Heart left ventricle (tissue), 16 donors: ENCODE data around the gene TMEM52B. TPM values are rescaled to one million over a fixed set of nuclear protein-coding genes. Genes with fewer than 3 reads are reported as not detected.
A peak's percentile ranks its signal among the peaks of the same experiment; 100 is the strongest.

Source experiments
- ATAC-seq, 4 donors: fragments of 200-7000 bp; cut with Tn5 transposase; one replicate each; pipeline ENCODE4 v1.9.1; 2020 to 2022; ENCODE audit warnings: moderate library complexity in 4 of 4, mild to moderate bottlenecking in 3 of 4, moderate number of reproducible peaks in 1 of 4
- DNase-seq, 5 donors: peaks; one replicate each; pipeline ENCODE4 v3.0.0-alpha.2; 2020
- H3K27ac ChIP-seq, 12 donors: fragments of 200-600 bp; sonication (generic) in 4 of 12; one replicate each; pipeline versions ENCODE4 v1.5.0 to v1.8.0; 2016 to 2022; ENCODE audit warnings: mild to moderate bottlenecking in 2 of 12
- H3K27me3 ChIP-seq, 9 donors: fragments of 200-600 bp; sonication (generic) in 2 of 9; one replicate each; pipeline versions ENCODE4 v1.5.1 to v1.8.0; 2016 to 2022; ENCODE audit warnings: mild to moderate bottlenecking in 3 of 9
- H3K36me3 ChIP-seq, 9 donors: fragments of 200-600 bp; sonication (generic) in 2 of 9; one replicate each; pipeline versions ENCODE4 v1.5.0 to v1.8.0; 2018 to 2022; ENCODE audit warnings: mild to moderate bottlenecking in 2 of 9
- H3K4me1 ChIP-seq, 12 donors: fragments of 200-600 bp; sonication (generic) in 4 of 12; one replicate each; pipeline versions ENCODE4 v1.5.0 to v1.8.0; 2016 to 2022; ENCODE audit warnings: mild to moderate bottlenecking in 3 of 12
- H3K4me3 ChIP-seq, 12 donors: fragments of 200-600 bp; sonication (generic) in 4 of 12; one replicate each; pipeline versions ENCODE4 v1.5.0 to v1.8.0; 2017 to 2022; ENCODE audit warnings: mild to moderate bottlenecking in 9 of 12, moderate library complexity in 4 of 12
- H3K9me3 ChIP-seq, 12 donors: fragments of 200-600 bp; sonication (generic) in 4 of 12; one replicate each; pipeline versions ENCODE4 v1.5.0 to v1.8.0; 2016 to 2022; ENCODE audit warnings: mild to moderate bottlenecking in 1 of 12
- CTCF ChIP-seq, 12 donors: fragments of 200-600 bp; sonication (generic) in 4 of 12; IDR thresholded peaks; one replicate each; pipeline versions ENCODE4 v1.5.0 to v1.8.0; 2018 to 2022; ENCODE audit warnings: antibody characterized with exemption in 12 of 12, mild to moderate bottlenecking in 5 of 12
- POLR2A ChIP-seq, 2 donors: fragments of 450-650 bp; IDR thresholded peaks; one replicate each; pipeline ENCODE4 v1.6.1; 2017; ENCODE audit warnings: antibody characterized with exemption in 2 of 2, mild to moderate bottlenecking in 2 of 2, moderate library complexity in 2 of 2
- WGBS, 4 donors: extraction: QIAGEN DNeasy Blood & Tissue Kit in 2 of 4; methylation state at CpG; one replicate each; pipeline versions ENCODE4 v1.1.5 to v1.1.7; 2013 to 2018; 5-methylcytosine and 5-hydroxymethylcytosine counted together
- intact Hi-C, 10 donors: fragments of 100-400 bp; cut with DNase I; formaldehyde crosslinking; loops; one replicate each; pipeline versions ENCODE4 v1.11.1 to v1.14.2; 2022
- polyA plus RNA-seq, 2 donors: library from polyadenylated mRNA; stranded (reverse); fragments of 200-250 nt; gene quantifications; one replicate each; pipeline ENCODE4 v1.2.3, GENCODE V29; 2013
- total RNA-seq, 9 donors: library from RNA; depleted of rRNA in 2 of 9; stranded (reverse); fragments of >200 nt in 2 of 9; fragmentation: NEBNext Ultra II Directional in 3 of 9; extraction: Animal tissue kit (Norgen Biotek cat#: 25700) in 3 of 9; gene quantifications; one replicate each; pipeline versions ENCODE4 v1.1.0 to v1.2.4, GENCODE V29; 2016 to 2023
- donor health status: ischemic (EF 13 %, LVEDD 7.1; RV severe dilation, severe dysfunction).
- donor health status: healthy with polysubstance abuse.
- donor health status: DM: no; HTN: yes; CAD: no.
- donor health status: DM: no; HTN: no; CAD: no.
- donor health status: ischemic (EF 25% LVEDD 6.9; RV normal size, moderate dysfunction).
- donor health status: ischemic (EF 25% LVEDD 5.7; RV mildly dilated, moderate dysfunction).
- donor health status: healthy.
- donor health status: DM: yes; HTN: yes; CAD: no.
- donor health status: ischemic (EF 35%, LVEDD 5.7; RV mildly dilated, moderate dysfunction).
- donor health status: nonischemic (EF 11% LVEDD 7.7; RV severe dilation, severe dysfunction).
- donor health status: DM: yes; HTN: yes; CAD: no.
- donor health status: PGD.
- donor health status: ischemic (EF 29% LVEDD 5.4; RV normal size, mild dysfunction).
- donor health status: nonischemic (EF 23%, LVEDD 6.1; RV moderate dilation, normal function).

Gene TMEM52B
- total and polyA plus RNA-seq, 11 donors, result 0.03 to 0.53 TPM; not detected in 9

- WGBS, 4 donors, result 29 to 31% (median 30%) methylated on average over 40 of the region's 40 CpGs
- Histone ChIP-seq H3K9me3 (no peaks in the 10 kb centered on the region), H3K27ac (peak overlapping the region; percentile 95 to 100 (median 98)), H3K27me3 (no peaks in the 10 kb centered on the region), H3K4me3 (peak overlapping the region; percentile 65 to 89 (median 80)), H3K36me3 (peaks cover 0 to 12% (median 2%) of the 10 kb centered on the region in 9 donors), H3K4me1 (peaks cover 0 to 33% (median 16%) of the 10 kb centered on the region in 12 donors)
- intact Hi-C loops, result loop anchor here in 7 of 10 donors (2.0 to 10.0 kb wide), 6 partner anchors 150 to 513 kb away; partner anchors contain the start of genes YBX3 (in 5 of the 7) and MAGOHB (in 1 of the 7)
- no peak for TF ChIP-seq CTCF (IDR thresholded peaks at IDR 0.05)
- TF ChIP-seq POLR2A (IDR thresholded peaks at IDR 0.05), result peak in 1 of 2 donors; percentile 32
- ATAC-seq (peak; percentile 92 to 96 (median 93)), DNase-seq (peak; percentile 97 to 99 (median 98))
Observed at GRCh38 chr12:10211940-10212738, 33.3 kb downstream of the TMEM52B start.

- intact Hi-C loops, result loop anchor here in 7 of 10 donors (2.0 to 10.0 kb wide), 6 partner anchors 150 to 512 kb away; partner anchors contain the start of genes YBX3 (in 5 of the 7) and MAGOHB (in 1 of the 7)
- Histone ChIP-seq H3K27me3 (no peaks in the 10 kb centered on the region), H3K4me1 (peaks cover 4 to 39% (median 22%) of the 10 kb centered on the region in 12 donors), H3K9me3 (no peaks in the 10 kb centered on the region), H3K36me3 (peaks cover 0 to 18% (median 7%) of the 10 kb centered on the region in 9 donors), H3K4me3 (peak within 1 kb of the TSS; percentile 65 to 89 (median 80)), H3K27ac (peak within 1 kb of the TSS; percentile 95 to 100 (median 98))
- TF ChIP-seq CTCF (IDR thresholded peaks at IDR 0.05) (peak in 2 of 12 donors; percentile 7 to 12), POLR2A (IDR thresholded peaks at IDR 0.05) (peak; percentile 39 to 72)
- 0 to 1% (median 1%) methylated on average over 19 to 35 of the region's 35 CpGs for WGBS, 4 donors
- DNase-seq (peak; percentile 88 to 92 (median 90)), ATAC-seq (peak; percentile 70 to 85 (median 82))
Observed at GRCh38 chr12:10212739-10213131, 33.9 kb downstream of the TMEM52B start, which contains the start of gene GABARAPL1. Gene GABARAPL1, plus strand, starts transcription at chr12:10212877. Its CDS starts 253 bp downstream, at chr12:10213130.

GRCh38 chr12:10213168-10214135 lies 34.6 kb downstream of the TMEM52B start:
- ATAC-seq (peak; percentile 16 to 68 (median 58)), DNase-seq (peak; percentile 75 to 86 (median 77))
- TF ChIP-seq CTCF (IDR thresholded peaks at IDR 0.05) (no peak), POLR2A (IDR thresholded peaks at IDR 0.05) (peak; percentile 11 to 63)
- WGBS, 4 donors, result 1 to 2% (median 1%) methylated on average over 41 to 47 of the region's 47 CpGs
- peak overlapping the region; percentile 95 to 100 (median 98) for H3K27ac ChIP-seq
- H3K4me3 ChIP-seq, result peak overlapping the region; percentile 65 to 89 (median 80)
- peaks cover 4 to 46% (median 29%) of the 10 kb centered on the region in 12 donors for H3K4me1 ChIP-seq
- H3K9me3 ChIP-seq, result no peaks in the 10 kb centered on the region
- H3K27me3 ChIP-seq, result no peaks in the 10 kb centered on the region
- intact Hi-C loops, result loop anchor here in 7 of 10 donors (2.0 to 10.0 kb wide), 6 partner anchors 149 to 511 kb away; partner anchors contain the start of genes YBX3 (in 5 of the 7) and MAGOHB (in 1 of the 7)
- H3K36me3 ChIP-seq, result peaks cover 0 to 25% (median 13%) of the 10 kb centered on the region in 9 donors
